Spleen (tissue), 7 donors: ENCODE measurements around the gene LTC4S.

Experiments used
- CTCF ChIP-seq, 11 experiments: fragments of 200-600 bp in 7 of 11; fragments of 450-650 bp in 4 of 11; sonication (generic) in 4 of 11; IDR thresholded peaks in 8 of 11; conservative IDR thresholded peaks in 3 of 11; 1 replicate in 7 of 11; 2 replicates in 4 of 11; pipeline versions ENCODE4 v1.4.0 to v1.8.0; 2016 to 2021; ENCODE audit warnings: antibody characterized with exemption in 11 of 11, inconsistent platforms in 4 of 11, mild to moderate bottlenecking in 1 of 11
- POLR2A ChIP-seq, 3 donors: fragments of 450-650 bp; IDR thresholded peaks; one replicate each; pipeline ENCODE4 v1.5.1; 2017; ENCODE audit warnings: antibody characterized with exemption in 3 of 3, mild to moderate bottlenecking in 1 of 3
- POLR2AphosphoS5 ChIP-seq, 3 donors: sonication (generic); formaldehyde crosslinking; IDR thresholded peaks; one replicate each; pipeline ENCODE4 v1.5.1; 2017; ENCODE audit warnings: antibody characterized with exemption in 3 of 3
- donor health status: DM: no; HTN: no; CAD: no; lungs with moderate emphysema.
- donor health status: DM: no; HTN: no; CAD: no.
- donor health status: DM: no; HTN: no; CAD: no.

- no peak for TF ChIP-seq CTCF (IDR thresholded peaks at IDR 0.05 in 8 of 11, conservative IDR thresholded peaks at IDR 0.05 in 3 of 11)
- no peak for TF ChIP-seq POLR2A (IDR thresholded peaks at IDR 0.05)
- no peak for TF ChIP-seq POLR2AphosphoS5 (IDR thresholded peaks at IDR 0.05)
These were observed 789 bp downstream of the LTC4S start for GRCh38 chr5:179794575-179794974.
